ENCODE results near the gene CMTM3.
A peak's percentile ranks its signal among the peaks of the same experiment; 100 is the strongest.
"Not testable (repeated sequence)": the region's sequence is repeated elsewhere in the genome, so short reads cannot be mapped to it uniquely, and the experiment has no call there.

CMTM3 gene
- total RNA-seq = 48.9 to 66.1 reads per million in 2 donors

GRCh38 chr16:66604376-66605176, at the start of gene CMTM3:
TSS of gene CMTM3 (plus strand) at chr16:66604704. CDS start at chr16:66604806, 102 bp downstream.
- peak; percentile 44 to 83 (median 63) for DNase-seq

- DNase-seq = no peak
Measured at GRCh38 chr16:66560107-66560506, 44.4 kb upstream of the CMTM3 start.

- DNase-seq = peak in 1 of 5 experiments; percentile 38
Measured at GRCh38 chr16:66561381-66562080, 43.0 kb upstream of the CMTM3 start.

GRCh38 chr16:66562409-66562808, 42.1 kb upstream of the CMTM3 start:
- DNase-seq = peak in 1 of 5 experiments; percentile 34

- peak in 1 of 5 experiments; percentile 69 for DNase-seq
Measured at GRCh38 chr16:66562986-66563385, 41.5 kb upstream of the CMTM3 start.

- DNase-seq = peak in 1 of 5 experiments; percentile 68
Measured at GRCh38 chr16:66563574-66564334, 40.8 kb upstream of the CMTM3 start.

- DNase-seq = no peak
Measured at GRCh38 chr16:66566051-66566901, 38.2 kb upstream of the CMTM3 start, which contains the start of gene CMTM1. TSS of gene CMTM1 (plus strand) at chr16:66566439. CDS start at chr16:66566514, 75 bp downstream.

- not testable (repeated sequence) for DNase-seq
Measured at GRCh38 chr16:66567270-66567669, 37.2 kb upstream of the CMTM3 start.

GRCh38 chr16:66568355-66568754, 36.1 kb upstream of the CMTM3 start:
- DNase-seq = no peak

- no peak for DNase-seq
Measured at GRCh38 chr16:66569131-66569530, 35.4 kb upstream of the CMTM3 start.

- DNase-seq = no peak
Measured at GRCh38 chr16:66569827-66570405, 34.6 kb upstream of the CMTM3 start.

GRCh38 chr16:66572356-66572755, 32.1 kb upstream of the CMTM3 start:
- no peak for DNase-seq

GRCh38 chr16:66574081-66574480, 30.4 kb upstream of the CMTM3 start:
- no peak for DNase-seq

- DNase-seq = no peak
Measured at GRCh38 chr16:66574531-66574930, 30.0 kb upstream of the CMTM3 start.

- no peak for DNase-seq
Measured at GRCh38 chr16:66575060-66575459, 29.4 kb upstream of the CMTM3 start.

GRCh38 chr16:66576296-66576695, 28.2 kb upstream of the CMTM3 start:
- no peak for DNase-seq

GRCh38 chr16:66578651-66579531, 25.6 kb upstream of the CMTM3 start, which contains the start of gene CMTM2:
TSS of gene CMTM2 (plus strand) at chr16:66579463. CDS start at chr16:66579608, 145 bp downstream.
- DNase-seq = no peak

- DNase-seq = no peak
Measured at GRCh38 chr16:66580605-66581209, 23.8 kb upstream of the CMTM3 start.

GRCh38 chr16:66581246-66581952, 23.1 kb upstream of the CMTM3 start:
- DNase-seq = no peak
